Neuronal stem cell (in vitro differentiated cells): Measurements from ENCODE around the gene MDM1.

Experiments
- DNase-seq: peaks from one replicate; pipeline ENCODE4 v3.0.0-alpha.2; 2013; ENCODE audit warnings: low spot score
- H2AFZ ChIP-seq: one replicate; pipeline ENCODE4 v1.6.1; 2013; ENCODE audit warnings: mild to moderate bottlenecking, low read length, inconsistent platforms
- H2AK5ac ChIP-seq: 2 replicates; pipeline ENCODE4 v1.6.1; 2013; ENCODE audit warnings: low read depth, mild to moderate bottlenecking, inconsistent platforms, low read length, moderate library complexity, mixed read lengths
- H2BK120ac ChIP-seq: 2 replicates; pipeline ENCODE4 v1.6.1; 2013; ENCODE audit warnings: low read depth, mild to moderate bottlenecking, inconsistent platforms, low read length, moderate library complexity, mixed read lengths
- H2BK12ac ChIP-seq: one replicate; pipeline ENCODE4 v1.6.1; 2013; ENCODE audit warnings: low read length, inconsistent platforms
- H2BK15ac ChIP-seq: 2 replicates; pipeline ENCODE4 v1.6.1; 2013; ENCODE audit warnings: mild to moderate bottlenecking, low read length, inconsistent platforms, mixed read lengths
- H2BK5ac ChIP-seq: one replicate; pipeline ENCODE4 v1.6.1; 2013; ENCODE audit warnings: inconsistent platforms, mild to moderate bottlenecking, low read length, moderate library complexity
- H3K14ac ChIP-seq: one replicate; pipeline ENCODE4 v1.6.1; 2013; ENCODE audit warnings: low read length, inconsistent platforms
- H3K18ac ChIP-seq: 2 replicates; pipeline ENCODE4 v1.6.1; 2013; ENCODE audit warnings: low read length, inconsistent platforms
- H3K23ac ChIP-seq: 2 replicates; pipeline ENCODE4 v1.6.1; 2013; ENCODE audit warnings: low read depth, mild to moderate bottlenecking, mixed read lengths, low read length, inconsistent platforms; ENCODE audit not compliant: poor library complexity
- H3K27ac ChIP-seq: replicated peaks from 3 replicates; pipeline ENCODE4 v1.5.1; 2013; ENCODE audit warnings: low read length, inconsistent platforms
- H3K27me3 ChIP-seq, 3 experiments: 2 replicates each; pipeline ENCODE4 v1.6.1; 2013; ENCODE audit warnings: low read length in 3 of 3, mild to moderate bottlenecking in 2 of 3, inconsistent platforms in 1 of 3, low read depth in 1 of 3, mixed read lengths in 1 of 3, moderate library complexity in 1 of 3; ENCODE audit not compliant: control insufficient read depth in 3 of 3, insufficient read depth in 3 of 3
- H3K36me3 ChIP-seq, 2 donors: replicated peaks in 1 of 2; 2 replicates each; pipeline ENCODE4 v1.6.1; 2013; ENCODE audit warnings: low read length in 2 of 2; ENCODE audit not compliant: control insufficient read depth in 2 of 2, insufficient read depth in 2 of 2
- H3K4ac ChIP-seq: 2 replicates; pipeline ENCODE4 v1.6.1; 2013; ENCODE audit warnings: inconsistent platforms, mild to moderate bottlenecking, low read length, moderate library complexity
- H3K4me1 ChIP-seq, 2 donors: 1 replicate in 1 of 2; 2 replicates in 1 of 2; pipeline ENCODE4 v1.6.1; 2013; ENCODE audit warnings: low read length in 2 of 2, low read depth in 1 of 2; ENCODE audit not compliant: control insufficient read depth in 2 of 2, insufficient read depth in 1 of 2
- H3K4me2 ChIP-seq: one replicate; pipeline ENCODE4 v1.6.1; 2013; ENCODE audit warnings: mild to moderate bottlenecking, low read length, inconsistent platforms; ENCODE audit not compliant: insufficient read depth, poor library complexity, severe bottlenecking
- H3K4me3 ChIP-seq, 2 donors: 2 replicates each; pipeline ENCODE4 v1.5.1; 2013; ENCODE audit warnings: low read length in 2 of 2, mild to moderate bottlenecking in 2 of 2, inconsistent platforms in 1 of 2, moderate library complexity in 1 of 2
- H3K79me1 ChIP-seq: one replicate; pipeline ENCODE4 v1.6.1; 2013; ENCODE audit warnings: low read depth, mild to moderate bottlenecking, inconsistent platforms, low read length, moderate library complexity
- H3K9ac ChIP-seq: one replicate; pipeline ENCODE4 v1.6.1; 2013; ENCODE audit warnings: mild to moderate bottlenecking, low read depth, low read length, inconsistent platforms; ENCODE audit not compliant: poor library complexity
- H3K9me3 ChIP-seq, 2 donors: replicated peaks in 1 of 2; 2 replicates each; pipeline versions ENCODE3 to v1.6.1; 2013; ENCODE audit warnings: low read length in 2 of 2, mild to moderate bottlenecking in 2 of 2, inconsistent platforms in 1 of 2, low read depth in 1 of 2, mixed read lengths in 1 of 2, moderate library complexity in 1 of 2; ENCODE audit not compliant: control insufficient read depth in 2 of 2, insufficient read depth in 1 of 2
- H4K8ac ChIP-seq: one replicate; pipeline ENCODE4 v1.6.1; 2013; ENCODE audit warnings: low read depth, mild to moderate bottlenecking, inconsistent platforms, low read length, moderate library complexity
- H4K91ac ChIP-seq: one replicate; pipeline ENCODE4 v1.6.1; 2013; ENCODE audit warnings: low read length, low read depth, mild to moderate bottlenecking, inconsistent platforms; ENCODE audit not compliant: poor library complexity
- WGBS, 2 donors: extraction: QIAGEN DNeasy Blood & Tissue Kit; methylation state at CpG; one replicate each; pipeline ENCODE4 v1.1.7; 2013; ENCODE audit warnings: missing lambda C conversion rate in 2 of 2, mixed read lengths in 1 of 2; ENCODE audit not compliant: insufficient read length in 2 of 2, insufficient replicate concordance in 1 of 2; ENCODE audit errors: extremely low coverage in 2 of 2; 5-methylcytosine and 5-hydroxymethylcytosine counted together

The MDM1 gene

GRCh38 chr12:68327896-68328295, 4.3 kb downstream of the MDM1 start:
- H2BK15ac ChIP-seq: no peak overlapping the region
- H3K27me3 ChIP-seq: no peaks in the 10 kb centered on the region
- H3K18ac ChIP-seq: no peak overlapping the region
- H3K4ac ChIP-seq: no peak overlapping the region
- no peak overlapping the region for H3K9ac ChIP-seq
- no peaks in the 10 kb centered on the region for H3K79me1 ChIP-seq
- H3K14ac ChIP-seq: no peak overlapping the region
- no peak overlapping the region for H4K8ac ChIP-seq
- no peak overlapping the region for H3K23ac ChIP-seq
- no peak overlapping the region for H2AK5ac ChIP-seq
- H3K4me2 ChIP-seq: no peak overlapping the region
- H3K4me3 ChIP-seq: no peak overlapping the region
- H2BK120ac ChIP-seq: no peak overlapping the region
- no peaks in the 10 kb centered on the region for H3K9me3 ChIP-seq
- DNase-seq: no peak
- no peak overlapping the region for H4K91ac ChIP-seq
- no peak overlapping the region for H2AFZ ChIP-seq
- H2BK12ac ChIP-seq: no peak overlapping the region
- H3K4me1 ChIP-seq: peaks cover 5 to 9% of the 10 kb centered on the region in 2 donors
- H3K36me3 ChIP-seq: peaks cover 5 to 53% of the 10 kb centered on the region in 2 donors
- no peak overlapping the region for H2BK5ac ChIP-seq
- no CpG with 5 or more reads among the region's 3 CpGs for WGBS, 2 donors
- H3K27ac ChIP-seq: no peak overlapping the region

GRCh38 chr12:68326716-68327115, 5.4 kb downstream of the MDM1 start:
- Histone ChIP-seq H4K91ac (no peak overlapping the region), H4K8ac (no peak overlapping the region), H3K9me3 (no peaks in the 10 kb centered on the region), H3K79me1 (no peaks in the 10 kb centered on the region), H2AFZ (no peak overlapping the region), H3K4me2 (no peak overlapping the region), H2BK12ac (no peak overlapping the region), H3K4me3 (no peak overlapping the region), H2BK15ac (no peak overlapping the region), H3K23ac (no peak overlapping the region), H2AK5ac (no peak overlapping the region), H3K36me3 (peaks cover 5 to 63% of the 10 kb centered on the region in 2 donors), H2BK120ac (no peak overlapping the region), H3K4ac (no peak overlapping the region), H3K18ac (no peak overlapping the region), H3K27me3 (no peaks in the 10 kb centered on the region), H3K14ac (no peak overlapping the region), H3K4me1 (peaks cover 5 to 9% of the 10 kb centered on the region in 2 donors), H3K9ac (no peak overlapping the region), H3K27ac (no peak overlapping the region), H2BK5ac (no peak overlapping the region)
- no CpG with 5 or more reads among the region's 3 CpGs for WGBS, 2 donors
- DNase-seq: no peak

- Histone ChIP-seq H3K14ac (no peak overlapping the region), H3K9ac (no peak overlapping the region), H3K18ac (no peak overlapping the region), H3K27ac (no peak overlapping the region), H3K4me3 (no peak overlapping the region), H3K27me3 (no peaks in the 10 kb centered on the region), H3K4ac (no peak overlapping the region), H3K36me3 (peaks cover 5 to 70% of the 10 kb centered on the region in 2 donors), H3K23ac (no peak overlapping the region), H3K4me1 (peaks cover 0 to 8% of the 10 kb centered on the region in 2 donors), H3K9me3 (no peaks in the 10 kb centered on the region), H4K8ac (no peak overlapping the region), H2BK120ac (no peak overlapping the region), H4K91ac (no peak overlapping the region), H2AFZ (no peak overlapping the region), H2BK12ac (no peak overlapping the region), H3K79me1 (no peaks in the 10 kb centered on the region), H3K4me2 (no peak overlapping the region), H2BK5ac (no peak overlapping the region), H2AK5ac (no peak overlapping the region), H2BK15ac (no peak overlapping the region)
- no peak for DNase-seq
- WGBS, 2 donors: no CpG with 5 or more reads among the region's 1 CpG
Measured at GRCh38 chr12:68325966-68326365, 6.2 kb downstream of the MDM1 start.

- Histone ChIP-seq H4K8ac (no peak overlapping the region), H3K9ac (no peak overlapping the region), H3K14ac (no peak overlapping the region), H2BK120ac (no peak overlapping the region), H3K36me3 (peaks cover 5 to 68% of the 10 kb centered on the region in 2 donors), H3K4me2 (no peak overlapping the region), H3K18ac (no peak overlapping the region), H3K27ac (no peak overlapping the region), H2AFZ (no peak overlapping the region), H3K4ac (no peak overlapping the region), H3K27me3 (no peaks in the 10 kb centered on the region), H2AK5ac (no peak overlapping the region), H3K4me3 (no peak overlapping the region), H2BK12ac (no peak overlapping the region), H3K9me3 (no peaks in the 10 kb centered on the region), H3K4me1 (peaks cover 0 to 8% of the 10 kb centered on the region in 2 donors), H3K79me1 (no peaks in the 10 kb centered on the region), H4K91ac (no peak overlapping the region), H3K23ac (no peak overlapping the region), H2BK15ac (no peak overlapping the region), H2BK5ac (no peak overlapping the region)
- 100% methylated on average over 2 of the region's 3 CpGs; no CpG with 5 or more reads in 1 of the 2 donors for WGBS, 2 donors
- DNase-seq: no peak
Measured at GRCh38 chr12:68324531-68324930, 7.6 kb downstream of the MDM1 start.
